DMS79 treated with DMSO at 0.1 percent for 48 hours (cell line): ENCODE measurements around the gene PLPP3.
"Not testable (repeated sequence)": the region's sequence is repeated elsewhere in the genome, so short reads cannot be mapped to it uniquely, and the experiment has no call there.

Experiments
- DNase-seq: peaks from one replicate; lab custom pipeline; 2025; lab: John Stamatoyannopoulos, UW

PLPP3 gene

DNA sequence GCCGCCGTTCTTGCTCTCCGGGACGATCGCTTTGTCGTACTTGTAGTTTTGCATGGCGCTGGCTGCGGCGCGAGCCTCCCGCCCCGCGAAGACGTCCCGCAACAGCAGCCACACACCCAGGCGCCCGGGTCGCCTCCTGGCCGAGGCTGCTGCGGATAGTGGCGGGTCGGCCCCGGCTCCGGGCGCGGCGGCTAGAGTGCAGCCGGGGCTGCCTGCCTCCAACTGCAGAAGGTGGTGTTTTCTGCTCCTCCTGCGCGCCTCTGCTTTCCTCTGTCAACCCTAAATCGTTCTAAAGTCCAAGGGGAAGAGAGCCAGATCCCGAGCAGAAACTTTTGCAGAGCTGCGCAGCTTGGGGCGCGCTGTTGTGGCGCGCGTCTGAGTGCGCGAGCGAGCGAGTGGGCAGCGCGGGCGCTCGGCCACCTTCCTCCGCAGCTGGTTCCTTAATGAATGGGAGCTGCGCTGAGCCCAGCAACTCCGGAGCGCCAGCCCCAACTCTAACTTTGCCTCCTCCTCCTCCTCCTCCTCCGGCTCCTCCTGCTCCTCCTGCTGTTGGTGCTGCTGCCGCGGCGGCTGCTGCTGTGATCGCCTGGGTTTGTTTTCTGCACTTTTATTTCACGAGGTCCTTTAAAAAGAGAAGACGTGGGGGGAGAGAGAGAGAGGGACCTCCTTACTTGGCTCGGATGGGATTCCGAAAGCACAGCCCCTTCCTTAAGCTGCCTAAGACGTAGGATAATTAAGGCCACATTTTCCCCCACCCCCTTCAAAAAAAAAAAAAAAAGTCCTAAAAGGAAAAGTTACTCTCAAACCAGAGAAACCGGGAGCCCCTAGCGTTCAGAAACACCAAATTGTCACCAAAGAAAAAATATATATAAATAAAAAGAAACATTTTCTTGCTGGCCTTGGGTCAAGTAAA, at the start of gene PLPP3:
TSS of gene PLPP3 (minus strand) at position 601 of the 913 bp plus-strand sequence. CDS start at position 54, 547 bp downstream.
- DNase-seq, result peak; percentile 65

DNA sequence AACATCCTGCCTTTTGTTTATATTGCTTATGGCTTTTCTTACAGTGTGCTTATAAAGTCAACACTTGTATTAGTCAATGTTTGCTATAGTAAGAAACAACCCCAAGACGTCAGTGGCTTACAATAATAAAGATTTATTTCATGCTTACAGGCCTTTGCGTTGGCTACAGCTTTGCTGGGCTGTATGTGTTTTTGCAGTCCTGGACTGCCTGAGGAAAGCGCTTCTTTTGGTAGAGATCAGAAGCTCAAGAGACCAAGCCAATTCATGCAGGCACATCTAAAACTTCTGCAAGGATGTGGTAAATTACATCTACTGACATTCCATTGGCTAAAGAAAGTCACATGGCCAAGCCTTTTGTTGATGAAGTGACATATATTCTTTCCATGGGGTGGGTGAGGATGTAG, 48.3 kb upstream of the PLPP3 start:
- no peak for DNase-seq

DNA sequence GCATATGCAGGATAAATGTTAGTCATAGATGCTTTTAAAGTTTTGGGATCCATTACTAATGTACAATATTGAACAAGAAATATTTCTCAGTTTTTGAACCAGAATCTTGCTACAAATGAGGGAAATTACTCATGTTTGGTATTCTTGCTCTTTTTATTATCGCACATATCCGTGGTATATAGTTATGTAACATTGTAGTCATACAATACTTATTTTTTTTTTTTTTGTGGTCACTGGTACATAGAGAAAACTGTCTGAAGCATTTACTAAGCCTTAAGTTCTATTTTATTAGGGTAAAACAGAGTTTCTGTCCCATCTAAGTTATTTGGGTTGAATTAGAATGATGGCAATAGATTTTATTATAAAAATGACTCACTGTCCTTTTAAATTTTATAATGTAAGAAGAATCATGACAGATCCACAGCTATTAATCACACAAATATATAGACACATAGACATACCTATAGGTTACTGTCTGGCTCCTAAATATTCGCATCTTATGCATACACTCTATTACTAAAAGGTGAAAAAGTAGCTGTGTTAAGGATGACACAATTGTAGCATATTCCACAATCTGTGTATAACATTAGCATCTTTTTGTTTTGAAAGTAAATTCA, 47.8 kb upstream of the PLPP3 start:
- DNase-seq, result no peak

DNA sequence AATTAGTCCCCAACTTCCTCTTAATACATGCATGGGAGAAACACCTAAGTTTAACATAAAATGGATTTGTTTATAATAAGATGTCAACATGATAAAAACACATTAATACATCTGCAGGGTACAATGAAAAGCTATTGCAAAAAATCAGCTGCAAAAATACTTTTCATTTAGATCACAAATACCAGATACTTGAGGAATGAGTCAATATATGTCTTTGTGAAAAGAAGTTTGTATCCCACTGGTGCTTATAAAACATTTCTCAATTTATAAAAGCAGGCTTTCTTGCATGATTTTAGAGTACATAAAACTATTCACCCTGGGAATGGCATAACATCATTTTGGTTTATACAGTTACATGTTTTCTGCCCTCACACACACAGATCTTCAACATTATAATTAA, 47.2 kb upstream of the PLPP3 start:
- DNase-seq, result no peak

DNA sequence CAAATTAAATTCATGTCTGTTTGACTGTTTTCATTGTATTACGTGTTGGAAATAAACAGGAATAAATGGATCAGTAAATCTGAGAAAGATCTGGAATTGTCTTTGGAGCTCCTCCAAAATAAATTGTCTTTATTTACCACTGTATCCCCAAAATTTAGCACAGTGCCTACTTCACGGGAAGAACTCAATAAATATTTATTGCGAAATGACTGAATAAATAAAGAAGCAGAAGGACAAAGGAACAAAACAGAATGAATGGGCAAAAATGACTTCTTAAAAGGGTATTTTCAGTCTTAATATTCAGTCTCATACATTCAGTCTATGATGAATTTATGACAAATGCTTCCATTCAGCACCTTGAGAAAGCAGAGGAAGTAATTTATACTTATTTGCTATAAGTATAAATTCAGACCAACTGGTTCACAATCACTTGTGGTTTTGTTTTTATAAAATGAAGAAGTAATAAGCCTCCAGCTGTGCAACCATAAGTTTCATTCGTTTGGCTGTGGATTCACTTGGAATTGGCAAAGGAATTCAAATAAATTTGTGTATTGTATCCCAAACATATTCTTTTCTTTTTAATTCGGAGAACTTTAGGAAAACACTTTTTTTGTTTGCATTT, 46.6 kb upstream of the PLPP3 start:
- DNase-seq, result no peak

DNA sequence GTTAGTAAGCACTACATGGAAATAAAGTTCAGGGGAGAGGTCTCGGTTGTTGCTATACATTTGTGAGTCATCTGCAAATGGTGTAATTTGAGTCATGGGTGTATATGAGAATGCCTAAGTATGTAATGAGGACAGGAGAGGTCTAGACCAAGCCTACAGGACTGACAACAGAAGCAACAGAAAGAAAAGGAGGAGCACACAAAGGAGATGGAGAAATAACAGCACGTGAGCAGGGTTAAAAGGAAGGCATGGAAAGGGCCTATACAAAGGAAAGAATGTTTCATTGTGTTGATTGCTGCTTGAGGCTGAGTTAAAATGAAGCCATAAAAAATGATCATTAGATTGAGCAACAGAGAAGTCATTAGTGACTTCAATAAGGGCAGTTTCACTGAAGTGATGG, 37.8 kb upstream of the PLPP3 start:
- DNase-seq, result no peak

DNA sequence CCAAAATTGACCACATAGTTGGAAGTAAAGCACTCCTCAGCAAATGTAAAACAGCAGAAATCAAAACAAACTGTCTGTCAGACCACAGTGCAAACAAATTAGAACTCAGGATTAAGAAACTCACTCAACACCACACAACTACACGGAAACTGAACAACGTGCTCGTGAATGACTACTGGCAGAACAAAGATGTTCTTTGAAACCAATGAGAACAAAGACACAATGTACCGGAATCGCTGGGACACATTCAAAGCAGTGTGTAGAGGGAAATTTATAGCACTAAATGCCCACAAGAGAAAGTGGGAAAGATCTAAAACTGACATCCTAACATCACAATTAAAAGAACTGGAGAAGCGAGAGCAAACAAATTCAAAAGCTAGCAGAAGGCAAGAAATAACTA, 31.4 kb upstream of the PLPP3 start:
- DNase-seq, result not testable (repeated sequence)

DNA sequence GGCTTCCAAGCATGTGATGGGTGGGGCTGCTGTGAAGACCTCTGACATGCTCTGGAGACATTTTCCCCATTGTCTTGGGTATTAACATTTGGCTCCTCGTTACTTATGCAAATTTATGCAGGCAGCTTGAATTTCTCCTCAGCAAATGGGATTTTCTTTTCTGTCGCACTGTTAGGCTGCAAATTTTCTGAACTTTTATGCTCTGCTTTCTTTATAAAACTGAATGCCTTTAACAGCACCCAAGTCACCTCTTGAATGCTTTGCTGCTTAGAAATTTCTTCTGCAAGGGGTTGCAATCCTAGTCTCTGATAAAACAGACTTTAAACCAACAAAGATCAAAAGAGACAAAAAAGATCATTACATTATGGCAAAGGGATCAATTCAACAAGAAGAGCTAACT, 30.7 kb upstream of the PLPP3 start:
- not testable (repeated sequence) for DNase-seq

DNA sequence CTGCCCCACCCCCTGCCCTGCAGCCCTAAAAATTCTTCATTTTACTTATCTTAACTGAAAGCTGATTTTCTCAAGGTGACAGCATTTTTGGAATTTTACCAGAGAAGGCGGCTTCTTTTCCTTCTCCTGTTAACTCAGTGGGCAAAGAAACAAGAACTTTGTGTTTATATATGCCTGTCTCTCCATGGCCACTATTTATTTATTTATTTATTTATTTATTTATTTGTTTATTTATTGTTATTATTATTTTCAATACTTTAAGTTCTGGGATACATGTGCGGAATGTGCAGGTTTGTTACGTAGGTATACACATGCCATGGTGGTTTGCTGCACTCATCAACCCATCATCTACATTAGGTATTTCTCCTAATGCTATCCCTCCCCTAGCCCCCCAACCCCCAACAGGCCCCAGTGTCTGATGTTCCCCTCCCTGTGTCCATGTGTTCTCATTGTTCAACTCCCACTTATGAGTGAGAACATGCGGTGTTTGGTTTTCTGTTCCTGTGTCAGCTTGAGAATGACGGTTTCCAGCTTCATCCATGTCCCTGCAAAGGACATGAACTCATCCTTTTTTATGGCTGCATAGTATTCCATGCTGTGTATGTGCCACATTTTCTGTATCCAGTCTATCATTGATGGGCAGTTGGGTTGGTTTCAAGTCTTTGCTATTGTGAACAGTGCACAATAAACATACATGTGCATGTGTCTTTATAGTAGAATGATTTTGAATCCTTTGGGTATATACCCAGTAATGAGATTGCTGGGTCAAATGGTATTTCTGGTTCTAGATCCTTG, 16.2 kb upstream of the PLPP3 start:
- DNase-seq, result not testable (repeated sequence)

DNA sequence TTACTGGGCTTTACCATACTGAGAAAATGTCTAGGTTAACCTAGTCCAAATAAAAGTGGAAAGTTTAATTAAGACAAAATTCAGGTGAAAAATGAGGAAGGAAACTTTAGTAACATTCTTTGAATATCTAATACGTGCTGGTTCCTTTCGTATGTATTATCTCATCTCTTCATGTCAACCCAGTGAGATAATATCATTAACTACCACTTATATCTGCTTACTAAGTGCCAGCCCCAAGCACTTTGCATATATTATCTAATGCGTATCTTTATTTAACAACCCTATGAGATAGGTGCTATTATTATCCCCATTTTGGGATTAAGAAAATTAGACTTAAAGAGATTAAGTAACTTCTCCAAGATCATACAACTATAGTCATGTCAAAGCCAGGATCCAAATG, 12.5 kb upstream of the PLPP3 start:
- DNase-seq, result no peak

DNA sequence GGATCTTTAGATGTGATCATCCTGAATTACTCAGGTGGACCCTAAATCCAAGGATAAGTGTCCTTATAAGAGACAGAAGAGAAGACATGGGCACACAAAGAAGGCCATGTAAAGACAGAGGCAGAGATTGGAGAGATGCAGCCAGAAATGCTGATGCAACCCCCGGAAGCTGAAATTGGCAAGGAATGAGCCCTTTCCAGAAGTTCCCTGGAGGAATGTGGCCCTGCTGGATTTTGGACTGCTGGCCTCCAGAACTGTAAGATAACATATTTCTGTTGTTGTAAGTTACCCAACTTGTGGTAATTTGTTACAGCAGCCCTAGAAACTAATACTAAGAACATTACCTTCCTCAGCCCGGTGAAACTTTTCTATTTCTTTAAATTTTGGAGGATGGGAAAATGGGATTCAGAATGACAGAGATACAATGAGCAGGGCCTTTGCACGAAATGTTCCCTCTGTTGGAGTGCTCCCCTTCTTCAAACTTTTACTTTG, 11.2 kb upstream of the PLPP3 start:
- no peak for DNase-seq

DNA sequence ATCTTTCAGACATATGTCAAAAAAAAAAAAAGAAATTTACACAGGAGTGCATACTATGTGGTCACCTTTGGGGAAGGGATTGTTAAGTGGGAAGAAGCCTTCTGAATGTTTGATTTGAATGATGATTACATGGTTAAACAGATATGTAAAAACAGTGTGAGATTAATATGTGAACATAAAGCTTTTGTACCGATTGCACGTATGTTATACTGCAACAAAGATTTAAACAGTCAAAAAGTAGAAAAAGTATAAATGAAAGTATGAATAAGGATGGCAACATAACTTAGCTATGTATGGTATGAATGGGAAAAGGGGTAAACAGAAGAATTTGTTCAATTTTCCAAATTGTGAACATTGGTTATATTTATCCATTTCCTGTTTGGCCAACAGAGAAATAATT, 10.0 kb upstream of the PLPP3 start:
- DNase-seq, result no peak

DNA sequence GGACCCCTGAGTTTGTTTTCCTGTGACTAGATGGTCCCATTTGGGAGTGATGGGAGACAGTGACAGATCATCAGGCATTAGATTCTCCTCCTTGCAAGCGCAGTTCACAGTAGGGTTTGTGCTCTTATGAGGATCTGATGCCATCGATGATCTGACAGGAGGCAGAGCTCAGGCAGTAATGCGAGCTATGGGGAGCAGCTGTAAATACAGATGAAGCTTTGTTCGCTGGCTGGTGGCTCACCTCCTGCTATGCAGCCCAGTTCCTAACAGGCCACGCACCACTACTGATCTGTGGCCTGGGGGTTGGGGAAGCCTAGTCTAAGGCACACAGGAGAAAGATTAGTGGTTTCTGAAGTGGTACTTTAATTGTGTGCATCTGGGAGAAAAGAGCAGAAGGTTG, 7.1 kb upstream of the PLPP3 start:
- DNase-seq, result no peak

DNA sequence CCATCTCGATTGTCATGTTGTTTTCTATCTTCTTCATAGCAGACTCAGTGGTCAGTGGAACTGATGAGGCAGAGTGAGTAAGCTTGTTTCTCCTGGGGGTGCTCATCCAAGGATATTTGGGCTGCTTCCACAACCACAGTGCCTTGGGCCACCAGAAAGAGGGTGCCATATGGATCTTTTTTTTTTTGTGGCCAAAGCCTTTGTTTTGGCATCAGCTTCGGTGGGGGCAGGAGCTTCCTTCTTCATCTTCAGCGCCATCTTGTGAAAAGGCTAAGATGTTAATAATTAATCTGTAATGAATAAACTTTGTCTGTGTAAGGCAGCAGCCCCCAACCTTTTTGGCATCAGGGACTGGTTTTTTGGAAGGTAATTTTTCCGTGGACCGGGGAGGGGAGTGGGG, 6.6 kb upstream of the PLPP3 start:
- no peak for DNase-seq

DNA sequence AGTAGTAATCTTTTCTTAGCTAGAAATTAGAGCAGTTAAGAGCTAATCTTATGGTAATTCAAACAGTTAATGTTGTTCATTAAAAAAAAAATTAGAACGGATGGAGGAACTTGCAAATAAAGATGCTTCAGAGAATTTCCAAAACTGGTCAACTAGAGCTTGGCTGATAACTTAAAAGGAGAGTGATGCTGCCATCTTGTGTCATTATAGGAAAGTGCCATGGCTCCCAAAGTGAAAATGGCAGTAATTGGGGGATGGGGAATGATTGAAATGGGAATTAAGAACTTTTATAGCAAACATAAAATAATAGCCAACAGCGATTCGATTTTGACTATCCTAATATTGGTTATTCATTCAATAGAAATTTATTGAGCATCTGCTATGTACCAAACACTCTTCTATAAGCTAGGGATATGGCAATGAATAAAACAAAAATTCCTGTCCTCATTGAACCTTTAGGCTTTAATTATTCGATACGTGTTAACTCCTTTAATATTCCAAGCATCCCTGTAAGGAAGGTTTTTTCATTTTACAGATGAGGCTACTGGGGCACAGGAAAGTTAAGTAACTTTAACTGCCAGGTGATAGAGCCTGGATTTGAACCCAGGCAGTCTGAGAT, 5.7 kb upstream of the PLPP3 start:
- DNase-seq, result peak; percentile 63

DNA sequence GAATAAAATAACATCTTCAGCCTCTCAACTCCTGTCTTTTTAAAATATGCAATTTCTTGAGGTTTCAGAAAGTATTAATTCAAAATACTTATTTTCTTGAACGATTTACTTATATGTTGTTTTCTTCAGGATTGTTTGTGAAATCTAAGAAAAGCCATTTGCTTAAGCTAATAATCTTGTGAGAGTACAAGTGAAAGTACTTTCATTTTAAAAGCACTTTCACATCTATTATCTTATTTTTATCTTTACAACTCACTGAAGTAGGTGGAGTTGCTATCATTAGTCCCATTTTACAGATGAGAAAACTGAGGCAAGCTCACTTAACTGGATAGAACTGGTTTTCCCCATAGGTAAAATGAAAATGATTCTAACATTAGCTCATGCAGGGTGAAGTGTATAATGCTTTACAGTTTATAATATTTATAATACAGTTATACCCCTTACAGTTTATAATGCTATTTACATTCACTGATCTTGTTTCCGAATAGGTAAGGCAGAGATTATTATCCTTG, 4.7 kb upstream of the PLPP3 start:
- DNase-seq, result no peak

DNA sequence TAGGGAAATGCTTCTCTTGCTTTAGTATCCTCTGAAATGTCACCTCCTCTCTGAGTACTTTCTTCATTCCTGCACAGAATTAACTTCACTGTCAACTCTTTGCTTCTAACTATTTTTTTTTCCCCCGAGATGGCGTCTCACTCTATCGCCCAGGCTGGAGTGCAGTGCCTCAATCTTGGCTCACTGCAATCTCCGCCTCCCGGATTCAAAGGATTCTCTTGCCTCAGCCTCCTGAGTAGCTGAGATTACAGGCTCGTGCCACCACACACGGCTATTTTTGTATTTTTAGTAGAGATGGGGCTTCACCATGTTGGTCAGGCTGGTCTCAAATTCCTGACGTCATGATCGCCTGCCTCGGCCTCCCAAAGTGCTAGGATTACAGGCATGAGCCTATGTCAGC, 1.4 kb upstream of the PLPP3 start:
- no peak for DNase-seq

DNA sequence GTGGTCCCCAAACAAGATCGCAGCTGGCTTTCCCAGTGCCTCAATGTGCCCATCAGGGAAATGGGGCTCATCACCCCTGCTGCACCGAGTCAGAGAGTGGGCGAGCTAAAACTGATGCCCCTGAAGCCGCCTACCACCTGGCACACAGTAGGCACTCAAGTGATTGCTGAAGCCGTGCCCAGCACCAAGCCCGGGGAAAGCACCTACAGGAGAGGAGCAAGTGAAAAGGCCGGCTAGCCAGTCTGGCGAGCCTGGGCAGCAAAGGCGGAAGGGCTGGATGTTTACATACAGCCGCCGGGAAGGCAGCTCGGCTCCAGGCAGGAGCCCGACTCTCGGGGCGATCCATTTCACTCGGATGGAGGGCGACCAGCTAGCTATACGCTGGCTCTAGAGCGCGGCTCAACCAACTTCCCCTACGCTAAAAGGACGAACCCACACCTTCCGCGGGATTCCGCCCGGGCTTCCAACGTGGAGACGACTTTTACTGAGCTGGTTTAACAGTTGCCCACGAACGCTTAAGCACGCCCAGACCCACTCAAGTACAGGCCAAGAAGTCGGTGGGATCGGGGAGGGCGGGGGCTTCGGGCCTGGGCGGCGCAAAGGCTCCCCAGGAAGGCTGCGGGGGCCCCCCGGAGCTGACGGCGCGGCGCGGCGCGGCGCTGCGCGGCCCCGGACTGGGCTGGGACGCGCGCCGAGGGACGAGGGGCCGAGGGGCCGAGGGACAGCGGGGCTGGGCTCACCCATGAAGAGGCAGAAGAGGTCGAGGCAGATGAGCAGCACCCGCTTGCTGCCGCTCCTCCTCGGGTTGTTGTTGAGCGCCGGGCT, 1.0 kb downstream of the PLPP3 start:
- DNase-seq, result peak; percentile 47

DNA sequence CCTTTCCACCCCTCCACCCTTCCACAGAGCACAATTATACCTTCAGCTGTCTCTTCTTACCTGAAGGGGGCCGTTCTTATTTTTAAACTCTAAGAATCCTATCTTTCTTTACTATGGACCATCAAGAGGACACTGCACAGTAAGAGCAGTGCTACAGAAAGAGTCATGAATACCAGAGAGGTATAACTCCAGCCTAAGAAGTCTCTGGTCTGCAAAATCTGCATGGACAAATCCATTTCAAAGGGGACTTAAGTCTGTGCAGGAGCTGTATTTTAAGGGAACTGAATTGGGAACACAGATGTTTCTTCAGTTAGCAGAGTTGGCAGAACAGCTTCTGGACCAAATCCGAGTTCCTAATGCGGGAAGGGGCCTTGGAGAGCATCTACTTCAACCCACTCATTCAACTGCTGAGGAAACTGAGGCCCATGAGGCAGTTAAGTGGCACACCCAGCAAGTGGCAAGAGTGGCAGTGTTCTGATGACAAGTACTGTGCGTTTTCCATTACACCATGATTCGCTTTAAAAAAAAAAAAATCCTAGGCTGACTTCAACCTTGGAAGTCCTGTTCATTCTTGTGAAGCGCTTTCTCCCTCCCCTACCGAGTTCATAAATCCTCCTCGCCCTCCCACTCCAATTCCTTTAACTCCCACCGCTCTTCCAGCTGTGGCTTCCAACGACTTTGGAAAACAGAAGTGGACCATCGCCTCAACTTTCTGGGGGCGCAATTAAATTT, 1.8 kb downstream of the PLPP3 start:
- DNase-seq, result peak; percentile 48
